ENCODE results near the gene CROCC2.

The CROCC2 gene

DNA sequence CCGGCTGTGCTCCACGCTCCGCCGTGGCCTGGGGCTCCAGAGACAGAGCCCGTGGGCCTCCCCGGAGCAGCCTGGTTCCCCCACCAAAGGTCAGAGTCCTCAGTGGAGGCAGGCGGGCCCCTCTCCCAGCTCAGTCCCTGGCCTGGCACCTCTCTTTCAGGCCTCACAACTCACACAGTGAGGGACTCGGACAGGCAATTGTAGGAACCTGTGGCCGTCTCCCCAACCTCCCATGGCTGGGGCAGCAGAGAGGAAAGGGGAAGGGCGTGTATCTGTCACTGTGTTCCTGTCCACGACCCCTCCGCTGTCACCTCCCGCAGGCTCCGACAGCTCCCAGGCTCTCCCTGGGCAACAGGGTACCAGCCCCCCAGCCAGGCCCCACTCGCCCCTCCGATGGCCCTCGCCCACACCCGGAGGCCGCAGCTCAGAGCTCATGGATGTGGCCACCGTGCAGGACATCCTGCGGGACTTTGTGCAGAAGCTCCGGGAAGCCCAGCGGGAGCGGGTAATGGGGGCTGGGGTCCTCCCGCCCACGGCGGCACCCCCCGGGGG is 59.8 kb downstream of the CROCC2 start:
- H2AFZ ChIP-seq (ENCODE audit: low read depth, low read length, severe bottlenecking) = no peak overlapping the region
- no peak overlapping the region for H3K9ac ChIP-seq (ENCODE audit: low read length)
- H3K9me3 ChIP-seq (ENCODE audit: insufficient read depth, low read length) = no peaks in the 10 kb centered on the region
- no peaks in the 10 kb centered on the region for H3K36me3 ChIP-seq (ENCODE audit: low read length)
- no peak overlapping the region for H3K27ac ChIP-seq (ENCODE audit: low read depth, low read length)
- no peak for TF ChIP-seq EZH2phosphoT487 (conservative IDR thresholded peaks at IDR 0.05; ENCODE audit: low read length)
- TF ChIP-seq, protein P1, sequence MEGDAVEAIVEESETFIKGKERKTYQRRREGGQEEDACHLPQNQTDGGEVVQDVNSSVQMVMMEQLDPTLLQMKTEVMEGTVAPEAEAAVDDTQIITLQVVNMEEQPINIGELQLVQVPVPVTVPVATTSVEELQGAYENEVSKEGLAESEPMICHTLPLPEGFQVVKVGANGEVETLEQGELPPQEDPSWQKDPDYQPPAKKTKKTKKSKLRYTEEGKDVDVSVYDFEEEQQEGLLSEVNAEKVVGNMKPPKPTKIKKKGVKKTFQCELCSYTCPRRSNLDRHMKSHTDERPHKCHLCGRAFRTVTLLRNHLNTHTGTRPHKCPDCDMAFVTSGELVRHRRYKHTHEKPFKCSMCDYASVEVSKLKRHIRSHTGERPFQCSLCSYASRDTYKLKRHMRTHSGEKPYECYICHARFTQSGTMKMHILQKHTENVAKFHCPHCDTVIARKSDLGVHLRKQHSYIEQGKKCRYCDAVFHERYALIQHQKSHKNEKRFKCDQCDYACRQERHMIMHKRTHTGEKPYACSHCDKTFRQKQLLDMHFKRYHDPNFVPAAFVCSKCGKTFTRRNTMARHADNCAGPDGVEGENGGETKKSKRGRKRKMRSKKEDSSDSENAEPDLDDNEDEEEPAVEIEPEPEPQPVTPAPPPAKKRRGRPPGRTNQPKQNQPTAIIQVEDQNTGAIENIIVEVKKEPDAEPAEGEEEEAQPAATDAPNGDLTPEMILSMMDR (IDR thresholded peaks at IDR 0.05; ENCODE audit: insufficient read depth, low read length, poor library complexity, severe bottlenecking) = no peak
- H3K79me2 ChIP-seq (ENCODE audit: insufficient read depth, low read length) = no peaks in the 10 kb centered on the region
- H3K4me2 ChIP-seq (ENCODE audit: low read depth, low read length, poor library complexity, severe bottlenecking) = no peak overlapping the region
- H3K27me3 ChIP-seq (ENCODE audit: low read length) = no peaks in the 10 kb centered on the region
- no peak overlapping the region for H3K4me3 ChIP-seq (ENCODE audit: insufficient read depth, low read length, poor library complexity, severe bottlenecking)
- no peaks in the 10 kb centered on the region for H3F3A ChIP-seq (ENCODE audit: insufficient read depth)
- H3K9me2 ChIP-seq (replicated peaks; ENCODE audit: insufficient read depth, low read length) = no peaks in the 10 kb centered on the region
- H4K20me1 ChIP-seq (ENCODE audit: low read depth, low read length) = no peaks in the 10 kb centered on the region

GRCh38 chr2:240966457-240966905 is 60.3 kb downstream of the CROCC2 start:
- H3K79me2 ChIP-seq (ENCODE audit: insufficient read depth, low read length) = no peaks in the 10 kb centered on the region
- no peak for TF ChIP-seq EZH2phosphoT487 (conservative IDR thresholded peaks at IDR 0.05; ENCODE audit: low read length)
- TF ChIP-seq, protein P1 (IDR thresholded peaks at IDR 0.05; ENCODE audit: insufficient read depth, low read length, poor library complexity, severe bottlenecking) = no peak
- no peaks in the 10 kb centered on the region for H3K36me3 ChIP-seq (ENCODE audit: low read length)
- no peaks in the 10 kb centered on the region for H4K20me1 ChIP-seq (ENCODE audit: low read depth, low read length)
- H3K9ac ChIP-seq (ENCODE audit: low read length) = no peak overlapping the region
- no peaks in the 10 kb centered on the region for H3K9me2 ChIP-seq (replicated peaks; ENCODE audit: insufficient read depth, low read length)
- H3K27ac ChIP-seq (ENCODE audit: low read depth, low read length) = no peak overlapping the region
- no peaks in the 10 kb centered on the region for H3K9me3 ChIP-seq (ENCODE audit: insufficient read depth, low read length)
- no peaks in the 10 kb centered on the region for H3K27me3 ChIP-seq (ENCODE audit: low read length)
- H2AFZ ChIP-seq (ENCODE audit: low read depth, low read length, severe bottlenecking) = no peak overlapping the region
- H3F3A ChIP-seq (ENCODE audit: insufficient read depth) = no peaks in the 10 kb centered on the region
- H3K4me3 ChIP-seq (ENCODE audit: insufficient read depth, low read length, poor library complexity, severe bottlenecking) = no peak overlapping the region
- H3K4me2 ChIP-seq (ENCODE audit: low read depth, low read length, poor library complexity, severe bottlenecking) = no peak overlapping the region

GRCh38 chr2:240966906-240967680 is 61.0 kb downstream of the CROCC2 start:
- H3K9me3 ChIP-seq (ENCODE audit: insufficient read depth, low read length) = no peaks in the 10 kb centered on the region
- no peak overlapping the region for H3K4me3 ChIP-seq (ENCODE audit: insufficient read depth, low read length, poor library complexity, severe bottlenecking)
- H3K9me2 ChIP-seq (replicated peaks; ENCODE audit: insufficient read depth, low read length) = no peaks in the 10 kb centered on the region
- no peaks in the 10 kb centered on the region for H3K36me3 ChIP-seq (ENCODE audit: low read length)
- no peak overlapping the region for H2AFZ ChIP-seq (ENCODE audit: low read depth, low read length, severe bottlenecking)
- TF ChIP-seq, protein P1 (IDR thresholded peaks at IDR 0.05; ENCODE audit: insufficient read depth, low read length, poor library complexity, severe bottlenecking) = no peak
- TF ChIP-seq EZH2phosphoT487 (conservative IDR thresholded peaks at IDR 0.05; ENCODE audit: low read length) = no peak
- no peaks in the 10 kb centered on the region for H3F3A ChIP-seq (ENCODE audit: insufficient read depth)
- H3K27ac ChIP-seq (ENCODE audit: low read depth, low read length) = no peak overlapping the region
- no peak overlapping the region for H3K4me2 ChIP-seq (ENCODE audit: low read depth, low read length, poor library complexity, severe bottlenecking)
- H3K79me2 ChIP-seq (ENCODE audit: insufficient read depth, low read length) = no peaks in the 10 kb centered on the region
- no peaks in the 10 kb centered on the region for H4K20me1 ChIP-seq (ENCODE audit: low read depth, low read length)
- H3K9ac ChIP-seq (ENCODE audit: low read length) = no peak overlapping the region
- H3K27me3 ChIP-seq (ENCODE audit: low read length) = no peaks in the 10 kb centered on the region
